Osteoblast (primary cell): Measurements from ENCODE around the gene WWP2. TPM values are rescaled to one million over a fixed set of nuclear protein-coding genes. Genes with fewer than 3 reads are reported as not detected.
"Not testable (repeated sequence)": the region's sequence is repeated elsewhere in the genome, so short reads cannot be mapped to it uniquely, and the experiment has no call there.

Experiments
- DNase-seq: peaks from one replicate; pipeline ENCODE4 v3.0.0; 2011; ENCODE audit warnings: low spot score, mixed read lengths; ENCODE audit not compliant: insufficient read length; ENCODE audit errors: missing footprints
- H2AFZ ChIP-seq: 2 replicates; pipeline ENCODE4 v1.6.0; 2011; ENCODE audit warnings: mild to moderate bottlenecking, low read length
- H3K27ac ChIP-seq: 2 replicates; pipeline ENCODE4 v1.5.1; 2011; ENCODE audit warnings: mild to moderate bottlenecking, low read depth, low read length, moderate library complexity
- H3K27me3 ChIP-seq: 2 replicates; pipeline ENCODE4 v1.6.0; 2012; ENCODE audit warnings: mild to moderate bottlenecking, control low read depth, inconsistent platforms, low read length, moderate library complexity; ENCODE audit not compliant: insufficient read depth
- H3K36me3 ChIP-seq: 2 replicates; pipeline ENCODE4 v1.5.1; 2011; ENCODE audit warnings: mild to moderate bottlenecking, low read length, control low read depth, moderate library complexity; ENCODE audit not compliant: insufficient read depth
- H3K4me1 ChIP-seq: 2 replicates; pipeline ENCODE4 v1.5.1; 2011; ENCODE audit warnings: mild to moderate bottlenecking, low read length, control low read depth, moderate library complexity; ENCODE audit not compliant: insufficient read depth
- H3K4me2 ChIP-seq: 2 replicates; pipeline ENCODE4 v1.6.0; 2011; ENCODE audit warnings: mild to moderate bottlenecking, low read length; ENCODE audit not compliant: insufficient read depth
- H3K4me3 ChIP-seq: fragments of 200-600 bp; sonication (generic); 3 replicates; pipeline ENCODE4 v1.5.1; 2012; ENCODE audit warnings: mild to moderate bottlenecking, low read length, inconsistent platforms; ENCODE audit not compliant: insufficient read depth
- H3K79me2 ChIP-seq: 2 replicates; pipeline ENCODE4 v1.6.0; 2012; ENCODE audit warnings: mild to moderate bottlenecking, low read length, control low read depth, inconsistent platforms; ENCODE audit not compliant: insufficient read depth
- H3K9me3 ChIP-seq: 2 replicates; pipeline ENCODE4 v1.5.1; 2011; ENCODE audit warnings: low read depth, low read length, control low read depth
- H4K20me1 ChIP-seq: 2 replicates; pipeline ENCODE4 v1.6.0; 2012; ENCODE audit warnings: mild to moderate bottlenecking, low read length, control low read depth; ENCODE audit not compliant: insufficient read depth
- CTCF ChIP-seq: IDR thresholded peaks from 2 replicates; pipeline ENCODE4 v1.5.1; 2011; ENCODE audit warnings: mild to moderate bottlenecking, low read depth, low read length, moderate library complexity; ENCODE audit errors: extremely low read depth
- total RNA-seq: library from RNA; depleted of rRNA; stranded (reverse); fragments of >200 nt; gene quantifications from 2 replicates; pipeline ENCODE4 v1.2.3, GENCODE V29; 2012

Gene WWP2
- total RNA-seq, 1 donor: 46.7 TPM

GRCh38 chr16:69853481-69853880 lies 91.3 kb downstream of the WWP2 start:
- Histone ChIP-seq H3K36me3 (no peaks in the 10 kb centered on the region), H3K4me3 (no peak overlapping the region), H3K27me3 (no peaks in the 10 kb centered on the region), H2AFZ (no peak overlapping the region), H3K27ac (no peak overlapping the region), H3K9me3 (no peaks in the 10 kb centered on the region), H4K20me1 (no peaks in the 10 kb centered on the region), H3K4me1 (peaks cover 30% of the 10 kb centered on the region), H3K4me2 (no peak overlapping the region), H3K79me2 (no peaks in the 10 kb centered on the region)
- DNase-seq: no peak
- no peak for TF ChIP-seq CTCF

GRCh38 chr16:69854776-69855175 lies 92.6 kb downstream of the WWP2 start:
- H3K9me3 ChIP-seq, H3K4me3 ChIP-seq, H2AFZ ChIP-seq, H3K36me3 ChIP-seq, DNase-seq, H3K27ac ChIP-seq, H3K4me2 ChIP-seq, H4K20me1 ChIP-seq, H3K79me2 ChIP-seq, H3K27me3 ChIP-seq: not testable (repeated sequence)
- H3K4me1 ChIP-seq: peaks cover 19% of the 10 kb centered on the region

GRCh38 chr16:69855592-69855991 lies 93.5 kb downstream of the WWP2 start:
- H3K4me3 ChIP-seq: no peak overlapping the region
- no peak for DNase-seq
- H3K79me2 ChIP-seq: no peaks in the 10 kb centered on the region
- no peak for TF ChIP-seq CTCF
- no peak overlapping the region for H3K4me2 ChIP-seq
- H3K27ac ChIP-seq: no peak overlapping the region
- no peaks in the 10 kb centered on the region for H3K36me3 ChIP-seq
- no peaks in the 10 kb centered on the region for H3K9me3 ChIP-seq
- peaks cover 17% of the 10 kb centered on the region for H3K4me1 ChIP-seq
- no peaks in the 10 kb centered on the region for H4K20me1 ChIP-seq
- peak overlapping the region; percentile 49 for H2AFZ ChIP-seq
- H3K27me3 ChIP-seq: no peaks in the 10 kb centered on the region

GRCh38 chr16:69858191-69859104 lies 96.3 kb downstream of the WWP2 start:
- H3K9me3 ChIP-seq: no peaks in the 10 kb centered on the region
- H4K20me1 ChIP-seq: no peaks in the 10 kb centered on the region
- H3K36me3 ChIP-seq: no peaks in the 10 kb centered on the region
- no peak overlapping the region for H2AFZ ChIP-seq
- peak; percentile 38 for DNase-seq
- H3K4me3 ChIP-seq: no peak overlapping the region
- no peak for TF ChIP-seq CTCF
- no peak overlapping the region for H3K4me2 ChIP-seq
- H3K27me3 ChIP-seq: no peaks in the 10 kb centered on the region
- H3K4me1 ChIP-seq: peaks cover 18% of the 10 kb centered on the region
- H3K79me2 ChIP-seq: no peaks in the 10 kb centered on the region
- H3K27ac ChIP-seq: no peak overlapping the region
